K562 (cell line): ENCODE results near the gene HMGCL. TPM values are rescaled to one million over a fixed set of nuclear protein-coding genes. Genes with fewer than 3 reads are reported as not detected.
A peak's percentile ranks its signal among the peaks of the same experiment; 100 is the strongest.
"Not testable (repeated sequence)": the region's sequence is repeated elsewhere in the genome, so short reads cannot be mapped to it uniquely, and the experiment has no call there.

Experiments
- ATAC-seq: fragments of 200-7000 bp; cut with Tn5 transposase; 3 replicates; pipeline ENCODE4 v1.9.1; 2020; ENCODE audit warnings: moderate library complexity
- BruUV-seq: library from RNA; stranded (reverse); fragments of 400-500 nt; replicated peaks from 2 replicates; lab custom pipeline; 2021; lab: Mats Ljungman, UMichigan
- CTCF ChIA-PET: fragments of 300-600 bp; formaldehyde crosslinking; extraction: SDS; loops from one replicate; lab custom pipeline; 2021; ENCODE audit warnings: low intra/inter-chr PET ratio; lab: Yijun Ruan, JAX
- POLR2A ChIA-PET: fragments of 300-600, 350-650 bp; sonication (Branson Sonifier 250); formaldehyde crosslinking; extraction: SDS; loops from one replicate; lab custom pipeline; 2021; ENCODE audit warnings: antibody characterized with exemption, inconsistent platforms; lab: Yijun Ruan, JAX
- DNase-seq, 4 experiments: peaks; one replicate each; pipeline versions ENCODE4 v3.0.0 to v3.0.0-alpha.2; 2011 to 2018; ENCODE audit warnings: low spot score in 3 of 4, mixed read lengths in 3 of 4; ENCODE audit errors: extremely low read depth in 1 of 4
- FAIRE-seq: peaks from 2 replicates; lab custom pipeline; 2011; peaks lifted over from hg19 to GRCh38; lab: Jason Lieb, UNC
- H2AFZ ChIP-seq: 2 replicates; pipeline ENCODE4 v1.6.0; 2011; ENCODE audit warnings: low read depth, low read length, control low read depth, inconsistent platforms
- H3K27ac ChIP-seq: fragments of 200-600 bp; 3 replicates; pipeline ENCODE4 v1.8.0; 2011; ENCODE audit warnings: low read depth, mild to moderate bottlenecking, control low read depth, inconsistent platforms, low read length, moderate library complexity, mixed read lengths; ENCODE audit errors: extremely low read depth
- H3K27me3 ChIP-seq, 2 experiments: fragments of 300-600 bp in 1 of 2; 2 replicates in 1 of 2; 3 replicates in 1 of 2; pipeline versions ENCODE4 v1.6.0 to v1.8.0; 2011; ENCODE audit warnings: inconsistent platforms in 2 of 2, low read length in 2 of 2, mild to moderate bottlenecking in 1 of 2, mixed read lengths in 1 of 2, moderate library complexity in 1 of 2; ENCODE audit not compliant: control insufficient read depth in 2 of 2, insufficient read depth in 2 of 2
- H3K36me3 ChIP-seq: fragments of 300-600 bp; 3 replicates; pipeline ENCODE4 v1.8.0; 2011; ENCODE audit warnings: mild to moderate bottlenecking, low read length, inconsistent platforms; ENCODE audit not compliant: control insufficient read depth, insufficient read depth
- H3K4me1 ChIP-seq, 2 experiments: fragments of 200-600 bp in 1 of 2; replicated peaks in 1 of 2; 2 replicates in 1 of 2; 3 replicates in 1 of 2; pipeline versions ENCODE4 v1.5.1 to v1.8.0; 2011; ENCODE audit warnings: inconsistent platforms in 2 of 2, low read length in 2 of 2, mild to moderate bottlenecking in 1 of 2, mixed read lengths in 1 of 2, moderate library complexity in 1 of 2; ENCODE audit not compliant: control insufficient read depth in 2 of 2, insufficient read depth in 2 of 2
- H3K4me2 ChIP-seq: 2 replicates; pipeline ENCODE4 v1.6.1; 2011; ENCODE audit warnings: low read length, control low read depth, inconsistent platforms, mixed read lengths; ENCODE audit not compliant: insufficient read depth
- H3K4me3 ChIP-seq: fragments of 200-600 bp; sonication (generic), shearing (Covaris generic); 2 replicates; pipeline ENCODE4 v1.5.1; 2016; ENCODE audit warnings: control low read depth, inconsistent platforms
- H3K79me2 ChIP-seq: fragments of 200-600 bp; 3 replicates; pipeline ENCODE4 v1.8.0; 2011; ENCODE audit warnings: low read length, inconsistent platforms; ENCODE audit not compliant: control insufficient read depth, insufficient read depth
- H3K9ac ChIP-seq, 2 experiments: 2 replicates each; pipeline versions ENCODE4 v1.6.0 to v1.6.1; 2011; ENCODE audit warnings: low read depth in 2 of 2, low read length in 2 of 2, control low read depth in 1 of 2, inconsistent platforms in 1 of 2, mild to moderate bottlenecking in 1 of 2, mixed read lengths in 1 of 2; ENCODE audit not compliant: insufficient read depth in 1 of 2
- H3K9me1 ChIP-seq: one replicate; pipeline ENCODE4 v1.6.0; 2011; ENCODE audit warnings: inconsistent platforms, mild to moderate bottlenecking, low read length, moderate library complexity; ENCODE audit not compliant: control insufficient read depth, insufficient read depth
- H3K9me3 ChIP-seq: replicated peaks from 2 replicates; pipeline ENCODE4 v1.5.1; 2011; ENCODE audit warnings: low read depth, low read length, inconsistent platforms; ENCODE audit not compliant: control insufficient read depth, insufficient read depth
- H4K20me1 ChIP-seq: replicated peaks from 2 replicates; pipeline ENCODE4 v1.6.1; 2011; ENCODE audit warnings: low read length, inconsistent platforms, mixed read lengths; ENCODE audit not compliant: control insufficient read depth, insufficient read depth
- ATF6 ChIP-seq: sonication (generic); formaldehyde crosslinking; IDR thresholded peaks from 2 replicates; pipeline ENCODE4 v1.4.0; 2020; ENCODE audit warnings: mild to moderate bottlenecking, missing genetic modification reagents
- BHLHE40 ChIP-seq: IDR thresholded peaks from 2 replicates; pipeline ENCODE4 v1.6.1; 2011; ENCODE audit warnings: low read length, improper control_type of control experiment
- CCAR2 ChIP-seq: fragments of 200-400 bp; formaldehyde crosslinking; IDR thresholded peaks from 2 replicates; pipeline ENCODE4 v1.6.1; 2017; ENCODE audit warnings: mild to moderate bottlenecking, low read depth, low read length
- ELF1 ChIP-seq: fragments of 200-800 bp; sonication (Bioruptor generic); IDR thresholded peaks from 2 replicates; pipeline ENCODE4 v1.6.1; 2016; ENCODE audit warnings: missing genetic modification characterization, missing compliant biosample characterization
- ELF2 ChIP-seq: fragments of 250-450 bp; sonication (Bioruptor Pico); IDR thresholded peaks from 2 replicates; pipeline ENCODE4 v1.5.0; 2021; ENCODE audit warnings: mild to moderate bottlenecking
- FOXP1 ChIP-seq: sonication (generic); formaldehyde crosslinking; IDR thresholded peaks from 2 replicates; pipeline ENCODE4 v1.8.0; 2022; ENCODE audit warnings: mild to moderate bottlenecking, missing genetic modification reagents
- HNRNPUL1 ChIP-seq: fragments of 200-400 bp; formaldehyde crosslinking; IDR thresholded peaks from 2 replicates; pipeline ENCODE4 v1.6.1; 2017; ENCODE audit warnings: low read length
- NCOA1 ChIP-seq: fragments of 450-650 bp; IDR thresholded peaks from 2 replicates; pipeline ENCODE4 v1.6.1; 2016; ENCODE audit warnings: low read depth
- NEUROD1 ChIP-seq: fragments of 150-350 bp; IDR thresholded peaks from 2 replicates; pipeline ENCODE4 v1.6.1; 2014; ENCODE audit warnings: borderline replicate concordance, low read length, low read depth; ENCODE audit not compliant: partially characterized antibody
- NR4A1 ChIP-seq, 2 experiments: fragments of 250-450 bp in 1 of 2; fragments of 450-650 bp in 1 of 2; sonication (Bioruptor Pico) in 1 of 2; IDR thresholded peaks; 2 replicates each; pipeline versions ENCODE4 v1.4.0 to v1.6.1; 2016 to 2020; ENCODE audit warnings: mild to moderate bottlenecking in 2 of 2, missing compliant biosample characterization in 1 of 2, missing genetic modification characterization in 1 of 2, moderate library complexity in 1 of 2
- POU5F1 ChIP-seq: fragments of 150-350 bp; IDR thresholded peaks from 2 replicates; pipeline ENCODE4 v1.6.1; 2014; ENCODE audit warnings: borderline replicate concordance, low read length, low read depth, mild to moderate bottlenecking; ENCODE audit not compliant: partially characterized antibody
- PYGO2 ChIP-seq: fragments of 450-650 bp; IDR thresholded peaks from 2 replicates; pipeline ENCODE4 v1.6.1; 2016; ENCODE audit warnings: mild to moderate bottlenecking, missing genetic modification characterization, moderate library complexity, missing compliant biosample characterization
- RAD21 ChIP-seq, 2 experiments: fragments of 250-450 bp in 1 of 2; fragments of 450-650 bp in 1 of 2; sonication (Bioruptor Pico) in 1 of 2; formaldehyde crosslinking in 1 of 2; IDR thresholded peaks in 1 of 2; conservative IDR thresholded peaks in 1 of 2; 2 replicates each; pipeline versions ENCODE4 v1.4.0 to v1.8.0; 2020 to 2022; ENCODE audit warnings: mild to moderate bottlenecking in 2 of 2, moderate library complexity in 1 of 2
- RB1 ChIP-seq: fragments of 450-650 bp; IDR thresholded peaks from 2 replicates; pipeline ENCODE4 v1.6.1; 2017; ENCODE audit warnings: low read depth, mild to moderate bottlenecking
- ZEB2 ChIP-seq: fragments of 450-650 bp; IDR thresholded peaks from 2 replicates; pipeline ENCODE4 v1.6.1; 2016
- ZNF668 ChIP-seq: fragments of 250-450 bp; sonication (Bioruptor Pico); IDR thresholded peaks from 2 replicates; pipeline ENCODE4 v1.8.0; 2022; ENCODE audit warnings: mild to moderate bottlenecking, inconsistent platforms
- WGBS: fragments of 100-300 bp; shearing (Covaris generic); methylation state at CpG from one replicate; pipeline ENCODE4 v1.1.6; 2016; ENCODE audit warnings: low coverage, mixed read lengths; ENCODE audit not compliant: insufficient coverage; ENCODE audit errors: missing lambda C conversion rate; 5-methylcytosine and 5-hydroxymethylcytosine counted together
- in situ Hi-C: fragments of 300-500 bp; cut with MboI; formaldehyde crosslinking; loops from 4 replicates; pipeline ENCODE4 v1.15.0; 2018; ENCODE audit warnings: inconsistent platforms, mixed read lengths
- intact Hi-C: fragments of 100-400 bp; cut with micrococcal nuclease; formaldehyde crosslinking; loops from 2 replicates; pipeline ENCODE4 v1.14.2; 2022
- polyA plus RNA-seq, 8 experiments: library from polyadenylated mRNA; depleted of rRNA in 4 of 8; stranded (reverse) in 5 of 8; unstranded in 3 of 8; fragments of >200 nt; fragmentation: Nextera tagmentation in 2 of 8; fragmentation: Illumina TruSeq in 1 of 8; extraction: Ambion mirVana in 2 of 8; extraction: Trizol in 1 of 8; gene quantifications; 2 replicates each; pipeline versions ENCODE4 v1.2.1 to v1.2.3, GENCODE V29; 2011 to 2014; ENCODE audit warnings: inconsistent platforms in 1 of 8, missing spikeins in 1 of 8
- total RNA-seq, 7 experiments: library from RNA; depleted of rRNA in 6 of 7; stranded (reverse); fragments of >200 nt in 6 of 7; fragmentation: Illumina TruSeq in 2 of 7; extraction: Trizol in 2 of 7; gene quantifications; 2 replicates each; pipeline versions ENCODE4 v1.2.1 to v1.2.3, GENCODE V29; 2011 to 2021; ENCODE audit warnings: low replicate concordance in 1 of 7

HMGCL gene
- total and polyA plus RNA-seq, 9 of the 15 experiments (the other 6 are each of a cell fraction or from before 2014, with no cell fraction given), result 18.0 to 82.2 (median 24.2) TPM

- TF ChIP-seq NEUROD1 (no peak), RB1 (0 out of 2 replicates have a peak, but pooled peaks have one; percentile 22), RAD21 (CRISPR knock-in tag; conservative IDR thresholded peaks at IDR 0.05 in 1 of 2, IDR thresholded peaks at IDR 0.05 in 1 of 2) (peak; percentile 39 to 63), ELF2 (CRISPR knock-in tag) (no peak), CCAR2 (no peak), NCOA1 (no peak), ELF1 (tag) (no peak), ATF6 (CRISPR knock-in tag) (no peak), NR4A1 (CRISPR knock-in tag; IDR thresholded peaks at IDR 0.05) (no peak), NR4A1 (tag; IDR thresholded peaks at IDR 0.05) (no peak), POU5F1 (no peak), ZNF668 (CRISPR knock-in tag) (no peak), BHLHE40 (no peak), FOXP1 (CRISPR knock-in tag) (no peak), PYGO2 (no peak), ZEB2 (no peak), HNRNPUL1 (no peak)
Observed at GRCh38 chr1:23854568-23854967, 29.3 kb upstream of the HMGCL start (continued).

- H3K9me3 ChIP-seq, H3K27ac ChIP-seq, in situ Hi-C loops, H3K4me2 ChIP-seq, intact Hi-C loops, H3K4me1 ChIP-seq, H3K9ac ChIP-seq, H3K9me1 ChIP-seq, FAIRE-seq, BruUV-seq, ATAC-seq, DNase-seq, H3K79me2 ChIP-seq, CTCF ChIA-PET, POLR2A ChIA-PET, H3K27me3 ChIP-seq, H4K20me1 ChIP-seq, H2AFZ ChIP-seq, H3K4me3 ChIP-seq: not testable (repeated sequence)
- peaks cover 14% of the 10 kb centered on the region for H3K36me3 ChIP-seq
- no CpG with 5 or more reads among the region's 34 CpGs for WGBS
Observed at GRCh38 chr1:23853124-23853523, 27.9 kb upstream of the HMGCL start.

- H3K9me3 ChIP-seq, H4K20me1 ChIP-seq, H3K4me1 ChIP-seq, H3K9me1 ChIP-seq, H3K4me2 ChIP-seq, intact Hi-C loops, H3K4me3 ChIP-seq, in situ Hi-C loops, ATAC-seq, H3K27ac ChIP-seq, FAIRE-seq, BruUV-seq, H3K9ac ChIP-seq, DNase-seq, H2AFZ ChIP-seq, H3K79me2 ChIP-seq, H3K27me3 ChIP-seq: not testable (repeated sequence)
- ChIA-PET CTCF (interaction anchor here (1.2 kb wide), 1 partner anchor 41 kb away, joined by 4 read pairs; no protein-coding TSS in a partner anchor), POLR2A (interaction anchor here (0.8 to 1.3 kb wide), 3 partner anchors 9 to 121 kb away, joined by 3 to 5 read pairs (median 4); no protein-coding TSS in a partner anchor)
- H3K36me3 ChIP-seq, result peaks cover 18% of the 10 kb centered on the region
Observed at GRCh38 chr1:23851406-23851805, 26.2 kb upstream of the HMGCL start.
